Thoracic aorta (tissue), 2 donors: Measurements from ENCODE around the gene PITPNM3. TPM values are rescaled to one million over a fixed set of nuclear protein-coding genes. Genes with fewer than 3 reads are reported as not detected.

ENCODE experiments used
- ATAC-seq: fragments of 150-250 bp; one replicate; pipeline ENCODE4 v1.8.0; 2017; ENCODE audit warnings: low read depth; ENCODE audit not compliant: insufficient number of reproducible peaks, low FRiP score
- DNase-seq: peaks from one replicate; pipeline ENCODE4 v3.0.0-alpha.2; 2020; ENCODE audit warnings: low spot score
- H3K27ac ChIP-seq, 2 donors: fragments of 200-600 bp; sonication (generic); 1 replicate in 1 of 2; 2 replicates in 1 of 2; pipeline ENCODE4 v1.5.1; 2016; ENCODE audit warnings: mild to moderate bottlenecking in 2 of 2, moderate library complexity in 2 of 2
- H3K27me3 ChIP-seq: fragments of 200-600 bp; sonication (generic); replicated peaks from 2 replicates; pipeline ENCODE4 v1.6.0; 2016; ENCODE audit warnings: mild to moderate bottlenecking; ENCODE audit not compliant: insufficient read depth
- H3K36me3 ChIP-seq: fragments of 200-600 bp; sonication (generic); one replicate; pipeline ENCODE4 v1.5.1; 2016
- H3K4me1 ChIP-seq, 2 donors: fragments of 200-600 bp; sonication (generic); 1 replicate in 1 of 2; 2 replicates in 1 of 2; pipeline versions ENCODE4 v1.5.1 to v1.6.0; 2016; ENCODE audit warnings: low read depth in 2 of 2, mild to moderate bottlenecking in 1 of 2; ENCODE audit not compliant: control insufficient read depth in 1 of 2
- H3K4me3 ChIP-seq: fragments of 200-600 bp; sonication (generic); 2 replicates; pipeline ENCODE4 v1.5.1; 2016; ENCODE audit warnings: mild to moderate bottlenecking
- H3K9me3 ChIP-seq: fragments of 200-600 bp; sonication (generic); 2 replicates; pipeline ENCODE4 v1.5.1; 2016
- total RNA-seq, 2 donors: library from RNA; depleted of rRNA; stranded (reverse); fragments of >200 nt; gene quantifications; one replicate each; pipeline versions ENCODE4 v1.1.0 to v1.2.3, GENCODE V29; 2016
- TF ChIP-seq, protein P1 (sequence below): fragments of 200-600 bp; sonication (generic); IDR thresholded peaks from one replicate; pipeline ENCODE4 v1.5.1; 2019; ENCODE audit warnings: antibody characterized with exemption

Gene PITPNM3
- total RNA-seq, 2 donors from 2014 or later = 1.8 to 3.1 TPM

DNA sequence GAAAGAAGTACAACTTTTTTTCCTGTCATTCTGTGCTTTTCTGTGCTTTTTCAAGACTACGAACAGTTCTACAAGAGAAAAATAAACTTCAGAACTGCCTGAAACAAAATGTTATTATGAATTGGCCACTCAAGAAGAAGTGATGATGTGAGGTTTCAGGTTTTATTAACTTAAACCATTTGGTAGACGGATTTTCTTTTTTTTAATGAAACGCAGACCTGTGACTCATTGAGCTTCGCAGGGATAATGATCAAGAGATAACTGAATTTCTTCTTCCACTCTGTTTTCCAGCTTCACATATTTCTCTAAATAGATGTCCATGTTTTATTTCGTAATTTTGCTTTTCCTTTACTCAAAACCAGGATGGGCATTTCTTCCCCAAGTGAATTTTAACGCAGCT lies 154.1 kb downstream of the PITPNM3 start:
- ATAC-seq = no peak
- TF ChIP-seq, protein P1, sequence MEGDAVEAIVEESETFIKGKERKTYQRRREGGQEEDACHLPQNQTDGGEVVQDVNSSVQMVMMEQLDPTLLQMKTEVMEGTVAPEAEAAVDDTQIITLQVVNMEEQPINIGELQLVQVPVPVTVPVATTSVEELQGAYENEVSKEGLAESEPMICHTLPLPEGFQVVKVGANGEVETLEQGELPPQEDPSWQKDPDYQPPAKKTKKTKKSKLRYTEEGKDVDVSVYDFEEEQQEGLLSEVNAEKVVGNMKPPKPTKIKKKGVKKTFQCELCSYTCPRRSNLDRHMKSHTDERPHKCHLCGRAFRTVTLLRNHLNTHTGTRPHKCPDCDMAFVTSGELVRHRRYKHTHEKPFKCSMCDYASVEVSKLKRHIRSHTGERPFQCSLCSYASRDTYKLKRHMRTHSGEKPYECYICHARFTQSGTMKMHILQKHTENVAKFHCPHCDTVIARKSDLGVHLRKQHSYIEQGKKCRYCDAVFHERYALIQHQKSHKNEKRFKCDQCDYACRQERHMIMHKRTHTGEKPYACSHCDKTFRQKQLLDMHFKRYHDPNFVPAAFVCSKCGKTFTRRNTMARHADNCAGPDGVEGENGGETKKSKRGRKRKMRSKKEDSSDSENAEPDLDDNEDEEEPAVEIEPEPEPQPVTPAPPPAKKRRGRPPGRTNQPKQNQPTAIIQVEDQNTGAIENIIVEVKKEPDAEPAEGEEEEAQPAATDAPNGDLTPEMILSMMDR = no peak
- DNase-seq = no peak
- no peaks in the 10 kb centered on the region for H3K27me3 ChIP-seq
- no peak overlapping the region for H3K27ac ChIP-seq
- H3K36me3 ChIP-seq = no peaks in the 10 kb centered on the region
- H3K9me3 ChIP-seq = no peaks in the 10 kb centered on the region
- no peaks in the 10 kb centered on the region for H3K4me1 ChIP-seq
- H3K4me3 ChIP-seq = no peak overlapping the region

Other genes starting within 250 kb of the PITPNM3 start
- not detected for gene AIPL1, start 121.4 kb downstream of the PITPNM3 start, total RNA-seq
- gene PIMREG, start 112.1 kb downstream of the PITPNM3 start, total RNA-seq = not detected
- 10 to 100 TPM; 15.9 to 27.5 TPM for gene KIAA0753, start 84.2 kb upstream of the PITPNM3 start, total RNA-seq
- 10 to 100 TPM; 52.6 to 90.6 TPM for gene TXNDC17, start 84.5 kb upstream of the PITPNM3 start, total RNA-seq
- gene MED31, start 95.0 kb upstream of the PITPNM3 start, total RNA-seq = 10 to 100 TPM in 1 of 2 donors, 1 to 10 TPM in 1; 4.7 to 21.3 TPM
- not detected for gene C17orf100, start 95.2 kb upstream of the PITPNM3 start, total RNA-seq
- gene SLC13A5, start 156.8 kb upstream of the PITPNM3 start, total RNA-seq = not detected
- gene XAF1, start 199.5 kb upstream of the PITPNM3 start, total RNA-seq = 10 to 100 TPM; 36.8 to 45.8 TPM
- under 1 TPM in 1 of 2 donors, not detected in 1; 0.49 TPM for gene FBXO39, start 219.7 kb upstream of the PITPNM3 start, total RNA-seq